ENCODE data around the gene KDM5D. TPM values are rescaled to one million over a fixed set of nuclear protein-coding genes. Genes with fewer than 3 reads are reported as not detected.

The KDM5D gene
- total and polyA plus RNA-seq, 2 experiments from 2014 or later = not detected

DNA sequence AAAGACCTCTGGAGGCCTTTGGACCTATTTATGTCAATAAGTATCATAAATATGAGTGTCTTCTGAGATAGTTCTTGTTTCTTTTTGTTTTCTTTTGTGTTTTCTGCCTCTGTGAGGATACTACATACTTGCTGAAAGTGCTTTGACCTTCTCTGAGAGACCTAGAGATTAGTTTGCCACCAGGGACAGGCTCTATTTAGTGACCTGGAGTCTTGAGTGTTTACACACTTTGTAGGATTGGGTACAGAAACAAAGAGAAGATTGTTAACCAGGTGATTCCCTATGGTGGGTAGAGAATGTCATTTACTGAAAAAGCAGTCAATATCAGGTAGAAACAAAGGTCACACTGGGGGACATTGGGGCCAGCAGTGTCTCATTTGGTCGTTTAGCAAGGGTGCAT lies 63.7 kb downstream of the KDM5D start:
- TF ChIP-seq, protein P1, sequence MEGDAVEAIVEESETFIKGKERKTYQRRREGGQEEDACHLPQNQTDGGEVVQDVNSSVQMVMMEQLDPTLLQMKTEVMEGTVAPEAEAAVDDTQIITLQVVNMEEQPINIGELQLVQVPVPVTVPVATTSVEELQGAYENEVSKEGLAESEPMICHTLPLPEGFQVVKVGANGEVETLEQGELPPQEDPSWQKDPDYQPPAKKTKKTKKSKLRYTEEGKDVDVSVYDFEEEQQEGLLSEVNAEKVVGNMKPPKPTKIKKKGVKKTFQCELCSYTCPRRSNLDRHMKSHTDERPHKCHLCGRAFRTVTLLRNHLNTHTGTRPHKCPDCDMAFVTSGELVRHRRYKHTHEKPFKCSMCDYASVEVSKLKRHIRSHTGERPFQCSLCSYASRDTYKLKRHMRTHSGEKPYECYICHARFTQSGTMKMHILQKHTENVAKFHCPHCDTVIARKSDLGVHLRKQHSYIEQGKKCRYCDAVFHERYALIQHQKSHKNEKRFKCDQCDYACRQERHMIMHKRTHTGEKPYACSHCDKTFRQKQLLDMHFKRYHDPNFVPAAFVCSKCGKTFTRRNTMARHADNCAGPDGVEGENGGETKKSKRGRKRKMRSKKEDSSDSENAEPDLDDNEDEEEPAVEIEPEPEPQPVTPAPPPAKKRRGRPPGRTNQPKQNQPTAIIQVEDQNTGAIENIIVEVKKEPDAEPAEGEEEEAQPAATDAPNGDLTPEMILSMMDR (IDR thresholded peaks at IDR 0.05; ENCODE audit: low read depth, low read length) = no peak
- no peaks in the 10 kb centered on the region for H3K9me3 ChIP-seq (ENCODE audit: low read depth)
- no peak for DNase-seq (ENCODE audit: low read depth in 1 of 2, low spot score in 1 of 2)
- no peak overlapping the region for H3K27ac ChIP-seq
- no peak overlapping the region for H3K4me3 ChIP-seq
- H3K4me1 ChIP-seq (ENCODE audit: low read depth) = no peaks in the 10 kb centered on the region
- no peaks in the 10 kb centered on the region for H3K27me3 ChIP-seq
- H3K36me3 ChIP-seq = no peaks in the 10 kb centered on the region

All from cardiac muscle cell (in vitro differentiated cells and primary cell).